K562 (cell line): Measurements from ENCODE around the gene LST1. TPM values are rescaled to one million over a fixed set of nuclear protein-coding genes. Genes with fewer than 3 reads are reported as not detected.

Experiments
- ATAC-seq: fragments of 200-7000 bp; cut with Tn5 transposase; 3 replicates; pipeline ENCODE4 v1.9.1; 2020; ENCODE audit warnings: moderate library complexity
- BruUV-seq: library from RNA; stranded (reverse); fragments of 400-500 nt; replicated peaks from 2 replicates; lab custom pipeline; 2021; lab: Mats Ljungman, UMichigan
- CTCF ChIA-PET: fragments of 300-600 bp; formaldehyde crosslinking; extraction: SDS; loops from one replicate; lab custom pipeline; 2021; ENCODE audit warnings: low intra/inter-chr PET ratio; lab: Yijun Ruan, JAX
- POLR2A ChIA-PET: fragments of 300-600, 350-650 bp; sonication (Branson Sonifier 250); formaldehyde crosslinking; extraction: SDS; loops from one replicate; lab custom pipeline; 2021; ENCODE audit warnings: antibody characterized with exemption, inconsistent platforms; lab: Yijun Ruan, JAX
- DNase-seq, 4 experiments: peaks; one replicate each; pipeline versions ENCODE4 v3.0.0 to v3.0.0-alpha.2; 2011 to 2018; ENCODE audit warnings: low spot score in 3 of 4, mixed read lengths in 3 of 4; ENCODE audit errors: extremely low read depth in 1 of 4
- FAIRE-seq: peaks from 2 replicates; lab custom pipeline; 2011; peaks lifted over from hg19 to GRCh38; lab: Jason Lieb, UNC
- H2AFZ ChIP-seq: 2 replicates; pipeline ENCODE4 v1.6.0; 2011; ENCODE audit warnings: low read depth, low read length, control low read depth, inconsistent platforms
- H3K27ac ChIP-seq: fragments of 200-600 bp; 3 replicates; pipeline ENCODE4 v1.8.0; 2011; ENCODE audit warnings: low read depth, mild to moderate bottlenecking, control low read depth, inconsistent platforms, low read length, moderate library complexity, mixed read lengths; ENCODE audit errors: extremely low read depth
- H3K27me3 ChIP-seq, 2 experiments: fragments of 300-600 bp in 1 of 2; 2 replicates in 1 of 2; 3 replicates in 1 of 2; pipeline versions ENCODE4 v1.6.0 to v1.8.0; 2011; ENCODE audit warnings: inconsistent platforms in 2 of 2, low read length in 2 of 2, mild to moderate bottlenecking in 1 of 2, mixed read lengths in 1 of 2, moderate library complexity in 1 of 2; ENCODE audit not compliant: control insufficient read depth in 2 of 2, insufficient read depth in 2 of 2
- H3K36me3 ChIP-seq: fragments of 300-600 bp; 3 replicates; pipeline ENCODE4 v1.8.0; 2011; ENCODE audit warnings: mild to moderate bottlenecking, low read length, inconsistent platforms; ENCODE audit not compliant: control insufficient read depth, insufficient read depth
- H3K4me1 ChIP-seq, 2 experiments: fragments of 200-600 bp in 1 of 2; replicated peaks in 1 of 2; 2 replicates in 1 of 2; 3 replicates in 1 of 2; pipeline versions ENCODE4 v1.5.1 to v1.8.0; 2011; ENCODE audit warnings: inconsistent platforms in 2 of 2, low read length in 2 of 2, mild to moderate bottlenecking in 1 of 2, mixed read lengths in 1 of 2, moderate library complexity in 1 of 2; ENCODE audit not compliant: control insufficient read depth in 2 of 2, insufficient read depth in 2 of 2
- H3K4me2 ChIP-seq: 2 replicates; pipeline ENCODE4 v1.6.1; 2011; ENCODE audit warnings: low read length, control low read depth, inconsistent platforms, mixed read lengths; ENCODE audit not compliant: insufficient read depth
- H3K4me3 ChIP-seq: fragments of 200-600 bp; sonication (generic), shearing (Covaris generic); 2 replicates; pipeline ENCODE4 v1.5.1; 2016; ENCODE audit warnings: control low read depth, inconsistent platforms
- H3K79me2 ChIP-seq: fragments of 200-600 bp; 3 replicates; pipeline ENCODE4 v1.8.0; 2011; ENCODE audit warnings: low read length, inconsistent platforms; ENCODE audit not compliant: control insufficient read depth, insufficient read depth
- H3K9ac ChIP-seq, 2 experiments: 2 replicates each; pipeline versions ENCODE4 v1.6.0 to v1.6.1; 2011; ENCODE audit warnings: low read depth in 2 of 2, low read length in 2 of 2, control low read depth in 1 of 2, inconsistent platforms in 1 of 2, mild to moderate bottlenecking in 1 of 2, mixed read lengths in 1 of 2; ENCODE audit not compliant: insufficient read depth in 1 of 2
- H3K9me1 ChIP-seq: one replicate; pipeline ENCODE4 v1.6.0; 2011; ENCODE audit warnings: inconsistent platforms, mild to moderate bottlenecking, low read length, moderate library complexity; ENCODE audit not compliant: control insufficient read depth, insufficient read depth
- H3K9me3 ChIP-seq: replicated peaks from 2 replicates; pipeline ENCODE4 v1.5.1; 2011; ENCODE audit warnings: low read depth, low read length, inconsistent platforms; ENCODE audit not compliant: control insufficient read depth, insufficient read depth
- H4K20me1 ChIP-seq: replicated peaks from 2 replicates; pipeline ENCODE4 v1.6.1; 2011; ENCODE audit warnings: low read length, inconsistent platforms, mixed read lengths; ENCODE audit not compliant: control insufficient read depth, insufficient read depth
- CBFB ChIP-seq: sonication (generic); formaldehyde crosslinking; IDR thresholded peaks from 2 replicates; pipeline ENCODE4 v1.4.0; 2020; ENCODE audit warnings: mild to moderate bottlenecking, missing genetic modification reagents
- CREBBP ChIP-seq: IDR thresholded peaks from one replicate; pipeline ENCODE4 v1.6.1; 2012; ENCODE audit warnings: low read depth, mild to moderate bottlenecking, control low read depth, inconsistent platforms, low read length
- HDAC1 ChIP-seq, 2 experiments: fragments of 450-650 bp; IDR thresholded peaks; 2 replicates each; pipeline ENCODE4 v1.6.1; 2016 to 2017; ENCODE audit warnings: inconsistent platforms in 1 of 2, mild to moderate bottlenecking in 1 of 2, moderate library complexity in 1 of 2
- KLF13 ChIP-seq: fragments of 450-650 bp; IDR thresholded peaks from 2 replicates; pipeline ENCODE4 v1.6.1; 2016; ENCODE audit warnings: missing genetic modification characterization, low read depth, mild to moderate bottlenecking, missing compliant biosample characterization, moderate library complexity, borderline replicate concordance
- LARP7 ChIP-seq: fragments of 450-650 bp; IDR thresholded peaks from 2 replicates; pipeline ENCODE4 v1.6.1; 2016
- SNIP1 ChIP-seq: fragments of 450-650 bp; IDR thresholded peaks from 2 replicates; pipeline ENCODE4 v1.7.1; 2017; ENCODE audit warnings: low read depth, mild to moderate bottlenecking
- SPI1 ChIP-seq: IDR thresholded peaks from 2 replicates; pipeline ENCODE4 v1.6.1; 2011; ENCODE audit warnings: low read depth, low read length, control low read depth, borderline replicate concordance
- ZNF217 ChIP-seq: sonication (generic); formaldehyde crosslinking; IDR thresholded peaks from 2 replicates; pipeline ENCODE4 v1.8.0; 2022; ENCODE audit warnings: mild to moderate bottlenecking, missing genetic modification reagents
- whole genome bisulfite sequencing: fragments of 100-300 bp; shearing (Covaris generic); methylation state at CpG from one replicate; pipeline ENCODE4 v1.1.6; 2016; ENCODE audit warnings: low coverage, mixed read lengths; ENCODE audit not compliant: insufficient coverage; ENCODE audit errors: missing lambda C conversion rate; 5-methylcytosine and 5-hydroxymethylcytosine counted together
- in situ Hi-C: fragments of 300-500 bp; cut with MboI; formaldehyde crosslinking; loops from 4 replicates; pipeline ENCODE4 v1.15.0; 2018; ENCODE audit warnings: inconsistent platforms, mixed read lengths
- intact Hi-C: fragments of 100-400 bp; cut with micrococcal nuclease; formaldehyde crosslinking; loops from 2 replicates; pipeline ENCODE4 v1.14.2; 2022
- polyA plus RNA-seq, 8 experiments: library from polyadenylated mRNA; depleted of rRNA in 4 of 8; stranded (reverse) in 5 of 8; unstranded in 3 of 8; fragments of >200 nt; fragmentation: Nextera tagmentation in 2 of 8; fragmentation: Illumina TruSeq in 1 of 8; extraction: Ambion mirVana in 2 of 8; extraction: Trizol in 1 of 8; gene quantifications; 2 replicates each; pipeline versions ENCODE4 v1.2.1 to v1.2.3, GENCODE V29; 2011 to 2014; ENCODE audit warnings: inconsistent platforms in 1 of 8, missing spikeins in 1 of 8
- total RNA-seq, 7 experiments: library from RNA; depleted of rRNA in 6 of 7; stranded (reverse); fragments of >200 nt in 6 of 7; fragmentation: Illumina TruSeq in 2 of 7; extraction: Trizol in 2 of 7; gene quantifications; 2 replicates each; pipeline versions ENCODE4 v1.2.1 to v1.2.3, GENCODE V29; 2011 to 2021; ENCODE audit warnings: low replicate concordance in 1 of 7
- TF ChIP-seq, protein P1 (sequence below), 2 experiments: IDR thresholded peaks; 2 replicates each; pipeline ENCODE4 v1.6.1; 2012; ENCODE audit warnings: improper control_type of control experiment in 2 of 2, low read depth in 2 of 2, low read length in 2 of 2, borderline replicate concordance in 1 of 2
- TF ChIP-seq, protein P2 (sequence below): fragments of 200-400 bp; formaldehyde crosslinking; IDR thresholded peaks from 2 replicates; pipeline ENCODE4 v1.6.1; 2017; ENCODE audit warnings: mild to moderate bottlenecking, low read depth, low read length, moderate library complexity

Gene LST1
- total and polyA plus RNA-seq, 9 of the 15 experiments (the other 6 are each of a cell fraction or from before 2014, with no cell fraction given): 0.82 to 7.8 (median 1.7) TPM

DNA sequence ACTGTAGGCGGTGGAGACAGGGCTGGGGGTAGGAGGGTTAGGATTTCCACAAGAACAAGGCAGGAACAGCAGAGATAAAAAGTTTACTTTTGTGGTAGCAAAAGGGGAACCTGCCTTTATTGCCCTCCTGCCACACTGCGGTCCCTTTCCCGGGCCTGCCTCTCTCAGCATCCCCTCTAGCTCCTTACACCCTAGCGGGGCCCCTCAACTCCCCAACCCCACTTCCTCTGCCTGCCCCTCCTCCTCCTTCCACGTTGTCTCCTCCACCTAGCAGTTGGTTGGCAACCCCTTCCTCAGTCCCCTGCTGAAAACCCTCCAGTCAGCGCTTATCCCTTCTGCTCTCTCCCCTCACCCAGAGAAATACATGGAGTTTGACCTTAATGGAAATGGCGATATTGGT lies 29.7 kb downstream of the LST1 start (continued):
- TF ChIP-seq SNIP1: no peak
- TF ChIP-seq CBFB (CRISPR knock-in tag): no peak
- TF ChIP-seq, protein P1, sequence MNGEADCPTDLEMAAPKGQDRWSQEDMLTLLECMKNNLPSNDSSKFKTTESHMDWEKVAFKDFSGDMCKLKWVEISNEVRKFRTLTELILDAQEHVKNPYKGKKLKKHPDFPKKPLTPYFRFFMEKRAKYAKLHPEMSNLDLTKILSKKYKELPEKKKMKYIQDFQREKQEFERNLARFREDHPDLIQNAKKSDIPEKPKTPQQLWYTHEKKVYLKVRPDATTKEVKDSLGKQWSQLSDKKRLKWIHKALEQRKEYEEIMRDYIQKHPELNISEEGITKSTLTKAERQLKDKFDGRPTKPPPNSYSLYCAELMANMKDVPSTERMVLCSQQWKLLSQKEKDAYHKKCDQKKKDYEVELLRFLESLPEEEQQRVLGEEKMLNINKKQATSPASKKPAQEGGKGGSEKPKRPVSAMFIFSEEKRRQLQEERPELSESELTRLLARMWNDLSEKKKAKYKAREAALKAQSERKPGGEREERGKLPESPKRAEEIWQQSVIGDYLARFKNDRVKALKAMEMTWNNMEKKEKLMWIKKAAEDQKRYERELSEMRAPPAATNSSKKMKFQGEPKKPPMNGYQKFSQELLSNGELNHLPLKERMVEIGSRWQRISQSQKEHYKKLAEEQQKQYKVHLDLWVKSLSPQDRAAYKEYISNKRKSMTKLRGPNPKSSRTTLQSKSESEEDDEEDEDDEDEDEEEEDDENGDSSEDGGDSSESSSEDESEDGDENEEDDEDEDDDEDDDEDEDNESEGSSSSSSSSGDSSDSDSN (IDR thresholded peaks at IDR 0.05; ENCODE audit: borderline replicate concordance in 1 of 2, low read depth in 2 of 2, low read length in 2 of 2): no peak
- TF ChIP-seq SPI1: peak; percentile 65; the same call in 1 of the 2 replicates

DNA sequence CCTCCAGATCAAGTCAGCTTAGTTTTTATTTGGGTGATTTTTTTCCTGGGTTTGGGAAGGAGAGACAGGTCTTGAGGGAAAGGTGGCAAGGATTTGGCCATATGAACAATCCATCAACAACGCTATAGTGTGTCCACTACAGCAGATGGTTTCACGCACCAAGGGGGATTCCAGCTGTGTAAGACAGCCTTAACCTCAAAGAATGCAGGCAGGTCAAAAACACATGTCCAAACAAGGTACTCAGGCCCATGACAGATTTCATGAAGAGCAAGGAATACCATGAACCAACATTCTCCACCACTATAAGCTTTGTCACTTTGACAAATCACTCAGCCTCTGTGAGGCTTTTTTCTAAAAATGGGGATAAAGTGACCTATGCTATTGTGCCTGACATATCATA lies 30.9 kb downstream of the LST1 start:
- Histone ChIP-seq H3K4me2 (no peak overlapping the region), H3K9ac (no peak overlapping the region), H4K20me1 (0 out of 2 replicates have a peak, but pooled peaks cover 1% of the 10 kb centered on the region), H3K27ac (no peak overlapping the region), H3K9me1 (peaks cover under 1% of the 10 kb centered on the region), H3K79me2 (peaks cover 14% of the 10 kb centered on the region), H3K9me3 (no peaks in the 10 kb centered on the region), H3K4me1 (peaks cover 28 to 41% of the 10 kb centered on the region in 2 experiments), H3K36me3 (peaks cover 11% of the 10 kb centered on the region), H2AFZ (no peak overlapping the region), H3K27me3 (no peaks in the 10 kb centered on the region), H3K4me3 (no peak overlapping the region)
- no TSS peak for BruUV-seq
- ChIA-PET POLR2A (interaction anchor here (0.6 to 1.1 kb wide), 2 partner anchors 43 to 217 kb away, joined by 3 to 5 read pairs; no protein-coding TSS in a partner anchor), CTCF (no interaction called here)
- WGBS: 44% methylated on average over 2 of the region's 2 CpGs
- DNase-seq (no peak), FAIRE-seq (no peak), ATAC-seq (no peak)
- no peak for TF ChIP-seq CREBBP
- TF ChIP-seq ZNF217 (CRISPR knock-in tag): no peak
- TF ChIP-seq, protein P2, sequence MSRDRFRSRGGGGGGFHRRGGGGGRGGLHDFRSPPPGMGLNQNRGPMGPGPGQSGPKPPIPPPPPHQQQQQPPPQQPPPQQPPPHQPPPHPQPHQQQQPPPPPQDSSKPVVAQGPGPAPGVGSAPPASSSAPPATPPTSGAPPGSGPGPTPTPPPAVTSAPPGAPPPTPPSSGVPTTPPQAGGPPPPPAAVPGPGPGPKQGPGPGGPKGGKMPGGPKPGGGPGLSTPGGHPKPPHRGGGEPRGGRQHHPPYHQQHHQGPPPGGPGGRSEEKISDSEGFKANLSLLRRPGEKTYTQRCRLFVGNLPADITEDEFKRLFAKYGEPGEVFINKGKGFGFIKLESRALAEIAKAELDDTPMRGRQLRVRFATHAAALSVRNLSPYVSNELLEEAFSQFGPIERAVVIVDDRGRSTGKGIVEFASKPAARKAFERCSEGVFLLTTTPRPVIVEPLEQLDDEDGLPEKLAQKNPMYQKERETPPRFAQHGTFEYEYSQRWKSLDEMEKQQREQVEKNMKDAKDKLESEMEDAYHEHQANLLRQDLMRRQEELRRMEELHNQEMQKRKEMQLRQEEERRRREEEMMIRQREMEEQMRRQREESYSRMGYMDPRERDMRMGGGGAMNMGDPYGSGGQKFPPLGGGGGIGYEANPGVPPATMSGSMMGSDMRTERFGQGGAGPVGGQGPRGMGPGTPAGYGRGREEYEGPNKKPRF: no peak
- TF ChIP-seq KLF13 (tag): no peak
- no peak for TF ChIP-seq LARP7
- no peak for TF ChIP-seq HDAC1 (IDR thresholded peaks at IDR 0.05)
- intact Hi-C loops: no loop called here
- in situ Hi-C loops: no loop called here
